GM19239 (cell line): Measurements from ENCODE around the gene PPP1R15B.
A peak's percentile ranks its signal among the peaks of the same experiment; 100 is the strongest.

Experiments
- DNase-seq: peaks from one replicate; pipeline ENCODE4 v3.0.0; 2011; ENCODE audit warnings: low spot score; ENCODE audit not compliant: insufficient read length
- FAIRE-seq: peaks from 2 replicates; lab custom pipeline; 2011; peaks lifted over from hg19 to GRCh38; lab: Jason Lieb, UNC

Gene PPP1R15B

GRCh38 chr1:204373911-204374310, 37.7 kb downstream of the PPP1R15B start:
- FAIRE-seq (no peak), DNase-seq (no peak)

DNA sequence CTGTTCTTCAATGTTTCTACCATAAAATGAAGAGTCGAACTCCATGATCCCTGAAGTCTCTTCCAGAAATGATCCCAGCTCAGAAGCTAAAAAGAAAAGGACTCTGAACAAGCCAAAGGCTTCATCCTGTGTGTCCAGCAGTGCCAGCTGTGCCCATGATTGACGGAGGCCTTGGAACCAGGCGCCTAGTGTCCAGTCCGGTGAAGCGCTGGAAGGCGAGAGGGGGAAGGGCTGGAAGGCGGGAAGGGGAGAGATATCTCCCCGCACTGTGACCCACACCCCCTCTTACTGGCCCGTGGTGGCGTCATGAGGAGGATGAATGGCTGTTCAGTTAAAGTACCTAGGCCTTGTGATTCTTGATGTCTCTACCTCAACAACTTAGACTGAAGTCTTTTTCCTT, 41.4 kb downstream of the PPP1R15B start:
- DNase-seq: no peak
- FAIRE-seq: no peak

DNA sequence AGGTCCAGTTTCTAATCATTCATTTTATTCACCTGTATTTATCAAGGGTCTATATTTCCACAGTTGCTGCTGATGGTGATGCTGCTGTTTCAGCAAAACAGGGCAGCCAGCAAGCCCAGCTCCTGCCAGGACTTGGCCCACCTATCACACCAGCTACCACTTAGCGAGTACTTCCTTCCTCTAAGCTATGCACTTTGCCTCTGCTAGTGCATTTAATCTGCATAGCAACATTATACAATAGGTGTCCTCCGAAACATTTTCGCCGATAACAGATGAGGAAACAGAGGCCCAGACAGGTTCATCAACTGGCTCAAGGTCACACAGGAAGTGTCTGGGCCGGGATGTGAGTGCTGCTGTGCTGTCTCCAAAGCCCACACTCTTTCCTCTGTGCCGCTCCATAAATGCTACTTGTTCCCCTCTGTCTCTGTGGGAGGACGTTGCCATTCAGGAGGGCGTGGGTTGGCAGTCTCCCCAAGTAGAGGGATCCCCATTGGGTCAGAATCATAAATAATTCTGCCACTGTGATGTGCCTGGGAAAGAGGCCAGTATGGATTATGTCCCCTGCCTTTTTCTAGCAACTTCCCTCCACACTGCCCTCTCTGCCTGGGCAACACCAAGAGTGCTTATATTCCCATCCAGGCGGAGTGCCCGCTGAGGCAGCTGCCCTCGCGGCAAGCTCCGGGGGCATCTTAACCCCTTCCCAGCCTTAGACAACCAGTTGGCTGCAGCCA, 42.5 kb downstream of the PPP1R15B start:
- FAIRE-seq: no peak

DNA sequence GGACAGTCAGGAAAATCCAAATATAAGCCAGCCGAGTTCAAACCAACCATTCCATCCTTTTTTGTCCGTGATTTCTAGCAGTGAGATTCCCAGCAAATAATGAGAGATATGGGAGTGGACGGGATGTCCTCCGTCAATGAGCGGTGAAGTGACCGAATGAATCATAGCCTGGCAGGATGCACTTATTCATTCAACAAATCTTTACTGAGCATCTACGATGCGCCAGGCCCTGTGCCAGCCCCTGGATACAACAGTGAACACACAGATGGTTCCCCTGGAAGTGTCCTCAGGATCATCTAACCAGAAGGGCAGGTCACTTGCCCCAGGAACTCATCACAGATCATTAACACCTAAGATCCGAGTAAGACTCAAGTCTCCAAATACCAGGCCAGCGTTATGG, 43.7 kb downstream of the PPP1R15B start:
- DNase-seq: no peak
- FAIRE-seq: no peak

More for the DNA sequence above, 42.5 kb downstream of the PPP1R15B start:
- DNase-seq: no peak

DNA sequence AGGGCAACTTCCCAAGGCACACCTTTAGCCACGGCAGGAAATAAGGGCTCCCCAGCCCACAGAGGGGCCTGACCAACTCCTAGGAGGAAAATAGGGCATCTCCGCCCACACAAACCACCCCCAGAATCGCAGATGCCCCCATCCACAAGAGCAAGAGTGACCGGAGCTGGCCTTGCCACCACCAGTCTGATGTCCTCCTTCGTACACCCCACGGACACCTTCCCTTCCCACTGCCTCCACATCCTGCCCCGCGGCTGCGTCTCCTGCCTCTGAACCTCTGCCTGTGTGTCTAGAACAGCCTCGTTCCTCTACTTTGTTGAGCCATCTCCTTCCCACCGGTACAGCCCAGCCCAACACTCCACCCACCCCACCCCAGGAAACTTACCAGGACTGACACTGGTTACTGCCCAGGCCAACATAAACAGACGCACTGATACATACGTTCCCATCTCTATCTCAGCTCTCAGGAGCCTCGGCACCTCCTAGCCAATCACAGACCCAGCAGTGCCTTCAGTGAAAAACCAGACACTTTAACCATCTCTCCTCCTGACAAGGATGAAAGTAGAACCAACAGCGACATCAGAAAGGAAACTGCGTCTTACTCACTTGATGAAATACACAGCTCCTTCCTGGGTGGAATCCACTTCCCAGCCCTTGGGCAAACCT, 44.3 kb downstream of the PPP1R15B start:
- DNase-seq (no peak), FAIRE-seq (no peak)

- FAIRE-seq (no peak), DNase-seq (no peak)
Observed at GRCh38 chr1:204366759-204367158, 44.9 kb downstream of the PPP1R15B start.

DNA sequence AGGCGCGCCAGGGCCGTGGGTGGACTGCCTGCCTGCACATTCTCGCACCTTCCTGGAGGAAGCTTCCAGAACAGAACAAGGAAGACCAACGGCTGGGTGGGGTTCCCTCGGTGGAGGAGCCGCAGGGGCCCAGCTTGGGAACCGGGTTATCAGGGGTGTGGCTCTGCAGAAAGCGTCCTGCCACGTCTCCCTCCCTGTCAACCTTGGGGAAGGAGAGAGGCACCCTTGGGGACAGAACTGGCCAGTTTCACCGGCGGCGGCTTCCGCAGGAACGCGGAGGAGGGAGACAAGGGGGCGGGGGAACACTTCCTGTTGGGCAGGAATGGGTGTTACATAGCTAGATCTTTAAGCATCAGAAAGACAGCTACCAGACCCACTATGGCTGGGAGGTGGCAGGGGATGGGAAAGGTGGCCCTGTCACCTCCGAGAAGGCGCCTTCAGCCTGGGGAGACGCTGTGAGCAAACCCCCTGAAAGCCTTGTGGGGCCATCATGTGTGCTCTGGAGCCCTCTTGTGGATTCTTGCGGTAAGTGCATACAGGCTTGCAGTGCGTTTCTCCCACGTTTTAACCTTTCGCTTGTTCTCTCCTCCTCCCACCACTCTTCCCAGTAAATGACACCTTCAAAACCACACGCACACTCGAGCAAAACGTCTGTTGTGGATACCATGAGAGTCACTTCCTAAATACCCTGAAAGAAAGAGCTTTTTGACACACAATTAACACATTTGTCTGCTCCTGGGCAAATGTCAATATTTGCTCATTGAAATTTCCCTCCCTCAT, 48.1 kb downstream of the PPP1R15B start:
- peak; percentile 92 for FAIRE-seq
- peak; percentile 75 for DNase-seq

DNA sequence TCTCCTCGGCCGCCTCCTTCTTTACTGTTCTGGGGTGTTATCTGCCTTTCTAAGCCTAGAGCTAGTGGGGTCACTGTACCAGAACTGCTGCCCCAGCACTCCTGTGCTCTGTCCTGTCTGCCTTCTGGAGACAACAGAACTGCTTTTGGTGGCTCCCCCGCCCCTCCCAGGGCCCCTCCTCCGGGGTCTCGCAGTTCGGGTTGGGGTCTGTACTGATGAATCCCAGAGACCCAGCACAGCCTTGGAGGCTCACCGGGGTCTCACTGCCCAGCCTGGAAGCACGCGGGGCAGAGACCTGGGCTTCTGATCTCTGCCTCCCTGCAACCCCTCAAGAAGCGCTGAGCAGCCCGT, 48.7 kb downstream of the PPP1R15B start:
- no peak for FAIRE-seq
- DNase-seq: no peak

DNA sequence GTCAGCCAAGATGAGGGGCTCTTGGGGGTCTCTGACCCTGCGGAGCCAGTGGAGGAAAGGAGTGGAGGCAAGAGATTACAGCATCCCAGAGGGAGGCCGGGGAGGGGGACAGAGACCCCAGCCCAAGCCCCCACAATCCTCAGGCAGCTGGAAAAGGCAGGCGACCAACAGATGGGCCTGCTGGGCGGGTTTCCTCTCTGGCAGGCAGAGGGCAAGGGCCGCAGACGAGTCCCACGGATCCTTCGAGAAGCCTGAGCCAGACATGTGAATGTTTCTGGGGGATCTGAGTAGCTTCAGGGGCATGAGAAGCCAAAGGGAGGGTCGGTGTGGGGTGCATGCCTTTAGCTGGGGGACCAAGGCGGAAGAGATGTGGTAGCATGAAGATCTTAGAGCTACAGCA, 49.8 kb downstream of the PPP1R15B start:
- DNase-seq: no peak
- no peak for FAIRE-seq

GRCh38 chr1:204361341-204361771, 50.3 kb downstream of the PPP1R15B start:
- no peak for DNase-seq
- FAIRE-seq: no peak

- DNase-seq: no peak
Observed at GRCh38 chr1:204360314-204360713, 51.3 kb downstream of the PPP1R15B start.

DNA sequence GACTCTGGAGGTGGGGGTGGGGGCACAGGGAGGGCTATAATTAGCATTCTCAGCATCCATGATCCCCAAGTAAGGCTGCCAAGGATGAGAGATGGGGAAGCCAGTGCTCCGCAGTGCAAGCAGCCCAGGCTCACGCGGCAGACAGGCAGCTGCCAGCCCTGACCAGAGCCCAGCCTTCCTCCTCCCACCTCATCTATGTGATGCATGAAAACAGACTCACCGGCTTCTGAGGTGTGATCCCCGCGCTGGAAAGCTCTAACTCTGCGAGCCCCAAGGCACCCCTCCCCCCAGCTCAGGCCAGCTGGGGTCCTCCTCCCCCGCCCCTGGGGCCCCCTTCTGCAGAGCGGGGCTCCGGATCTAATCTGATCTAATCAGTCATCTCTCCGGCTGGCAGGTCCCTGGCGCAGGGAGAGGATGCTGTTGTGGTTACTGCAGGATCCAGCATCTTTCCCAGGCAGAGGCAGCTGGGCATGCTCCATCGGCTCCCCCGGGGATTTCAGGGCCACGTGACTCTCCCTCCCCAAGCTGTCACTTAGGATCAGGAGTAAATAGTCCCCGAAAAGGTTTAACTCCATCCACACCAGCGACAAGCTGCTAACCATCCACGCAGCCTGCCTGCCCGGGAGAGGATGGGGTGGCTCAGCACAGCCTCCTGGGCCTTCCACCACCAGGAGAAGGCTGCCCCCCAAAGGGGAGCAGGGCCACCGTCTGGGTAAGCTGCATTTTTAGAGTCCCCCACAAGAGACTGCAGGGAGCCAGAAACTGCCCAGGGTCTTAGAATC, 52.0 kb downstream of the PPP1R15B start, which contains the start of gene PLEKHA6:
TSS of gene PLEKHA6 (minus strand) at position 456 of the 782 bp plus-strand sequence. CDS start 86,202 bp downstream, outside the sequence.
- FAIRE-seq (no peak), DNase-seq (no peak)

More at GRCh38 chr1:204360314-204360713, 51.3 kb downstream of the PPP1R15B start:
- no peak for FAIRE-seq

GRCh38 chr1:204359131-204359473, 52.5 kb downstream of the PPP1R15B start:
- FAIRE-seq (no peak), DNase-seq (no peak)

- DNase-seq (no peak), FAIRE-seq (no peak)
Observed at GRCh38 chr1:204358605-204359004, 53.0 kb downstream of the PPP1R15B start.

DNA sequence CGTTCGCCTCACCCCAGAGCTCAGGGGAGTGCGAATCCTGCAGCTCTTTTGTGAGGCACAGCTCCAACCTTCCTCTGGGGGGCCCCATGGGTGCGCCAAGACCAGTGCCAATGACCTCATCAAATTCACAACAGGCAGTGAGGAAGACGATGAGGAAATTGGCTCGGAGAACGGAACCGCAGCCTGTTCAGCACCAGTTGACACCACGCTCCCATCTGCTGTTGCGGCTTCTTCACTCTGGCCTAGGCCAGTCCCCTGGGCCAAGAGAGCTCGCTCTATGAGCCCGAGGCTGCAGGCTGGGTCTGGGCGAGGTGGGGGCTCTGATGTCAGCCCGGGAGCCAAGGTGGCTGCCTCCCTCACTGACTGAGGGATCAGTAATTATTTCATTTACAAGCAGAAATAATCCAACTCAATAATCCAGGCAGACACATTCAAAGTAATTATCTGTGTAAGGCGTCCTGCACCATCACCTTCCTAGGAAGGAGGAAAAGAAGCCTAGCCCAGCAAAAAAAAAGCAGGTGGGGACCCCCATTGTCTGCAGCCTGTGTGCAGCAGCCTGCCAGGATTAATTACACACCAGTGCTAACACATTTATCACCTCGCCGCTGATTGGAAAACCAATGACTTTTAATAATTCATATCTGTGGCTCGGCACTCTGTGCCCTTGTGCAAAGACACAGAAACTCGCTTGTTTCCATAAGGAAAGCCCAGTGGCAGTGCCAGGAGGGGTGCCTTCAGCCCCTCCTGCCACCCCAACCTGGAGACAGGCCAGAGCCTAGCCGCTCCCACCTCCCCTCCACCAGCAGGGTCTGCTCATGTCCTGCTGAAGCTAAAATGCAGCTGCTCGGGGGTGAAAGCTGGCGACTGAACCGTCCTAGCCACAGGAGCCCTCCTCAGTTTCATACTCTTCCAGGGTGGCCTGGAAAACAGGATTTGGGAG, 53.8 kb downstream of the PPP1R15B start:
- FAIRE-seq: no peak
- DNase-seq: no peak

DNA sequence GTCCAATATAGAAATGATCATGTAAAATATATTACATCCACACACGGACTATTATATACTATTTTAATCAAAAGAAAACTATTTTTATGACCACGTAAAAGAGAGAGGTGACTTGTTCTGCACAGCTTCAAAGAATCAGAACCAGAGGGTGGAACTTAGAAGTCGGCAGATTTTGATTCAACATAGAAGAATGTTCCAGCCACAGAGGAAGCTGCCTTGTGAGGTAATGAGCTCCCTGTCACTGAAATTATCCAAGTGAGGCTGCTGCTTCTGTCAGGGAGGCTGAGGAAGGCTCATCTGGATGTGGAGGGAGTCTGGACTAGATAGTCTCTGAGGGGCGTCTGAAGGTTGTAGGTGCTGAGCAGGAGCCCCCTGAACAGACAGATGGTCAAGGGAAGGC, 54.6 kb downstream of the PPP1R15B start:
- no peak for DNase-seq

DNA sequence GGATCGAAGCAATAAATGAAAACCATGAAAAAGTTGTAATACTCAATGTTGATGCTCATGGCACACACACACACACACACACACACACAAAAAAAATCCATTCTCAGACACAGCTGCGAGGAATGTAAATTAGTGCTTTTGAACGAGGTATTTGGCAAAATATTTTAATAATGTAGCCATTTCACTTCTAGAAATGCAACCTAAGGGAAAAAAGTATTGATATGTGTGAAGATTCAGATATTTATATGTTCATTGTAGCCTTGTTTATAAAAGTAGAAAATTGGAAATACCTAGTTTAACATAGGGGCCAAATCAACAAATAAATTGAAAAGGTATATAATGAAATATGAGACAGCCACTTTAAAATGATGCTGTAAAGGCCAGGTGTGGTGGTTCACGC, 55.7 kb downstream of the PPP1R15B start:
- FAIRE-seq: no peak
- DNase-seq: no peak

More for the DNA sequence above, 54.6 kb downstream of the PPP1R15B start:
- no peak for FAIRE-seq

DNA sequence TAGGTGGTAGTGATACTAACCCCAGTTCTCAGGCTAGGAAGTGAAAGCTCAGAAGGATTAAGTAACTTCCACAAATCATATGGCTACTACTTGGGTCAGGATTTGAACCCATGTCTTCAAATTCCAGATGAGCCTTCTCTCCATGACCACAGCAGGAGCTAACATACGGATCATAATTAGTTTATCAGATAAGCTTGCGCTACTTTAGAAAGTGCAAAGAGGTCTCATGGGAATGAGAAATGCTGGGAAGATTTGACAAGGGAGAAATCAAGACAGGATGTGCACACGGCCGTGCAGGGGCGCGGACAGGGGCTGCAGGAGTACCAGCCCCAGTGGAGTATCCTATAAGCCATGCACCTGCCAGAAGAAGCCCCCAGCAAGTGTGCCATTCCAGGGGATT, 57.0 kb downstream of the PPP1R15B start:
- no peak for FAIRE-seq
- no peak for DNase-seq
